ENCODE data around the gene STK17A. TPM values are rescaled to one million over a fixed set of nuclear protein-coding genes. Genes with fewer than 3 reads are reported as not detected.

STK17A gene
- total and polyA plus RNA-seq, 2 of the 8 experiments (the other 6 are each of a cell fraction or from before 2014, with no cell fraction given), result 2.2 to 12.2 TPM

DNA sequence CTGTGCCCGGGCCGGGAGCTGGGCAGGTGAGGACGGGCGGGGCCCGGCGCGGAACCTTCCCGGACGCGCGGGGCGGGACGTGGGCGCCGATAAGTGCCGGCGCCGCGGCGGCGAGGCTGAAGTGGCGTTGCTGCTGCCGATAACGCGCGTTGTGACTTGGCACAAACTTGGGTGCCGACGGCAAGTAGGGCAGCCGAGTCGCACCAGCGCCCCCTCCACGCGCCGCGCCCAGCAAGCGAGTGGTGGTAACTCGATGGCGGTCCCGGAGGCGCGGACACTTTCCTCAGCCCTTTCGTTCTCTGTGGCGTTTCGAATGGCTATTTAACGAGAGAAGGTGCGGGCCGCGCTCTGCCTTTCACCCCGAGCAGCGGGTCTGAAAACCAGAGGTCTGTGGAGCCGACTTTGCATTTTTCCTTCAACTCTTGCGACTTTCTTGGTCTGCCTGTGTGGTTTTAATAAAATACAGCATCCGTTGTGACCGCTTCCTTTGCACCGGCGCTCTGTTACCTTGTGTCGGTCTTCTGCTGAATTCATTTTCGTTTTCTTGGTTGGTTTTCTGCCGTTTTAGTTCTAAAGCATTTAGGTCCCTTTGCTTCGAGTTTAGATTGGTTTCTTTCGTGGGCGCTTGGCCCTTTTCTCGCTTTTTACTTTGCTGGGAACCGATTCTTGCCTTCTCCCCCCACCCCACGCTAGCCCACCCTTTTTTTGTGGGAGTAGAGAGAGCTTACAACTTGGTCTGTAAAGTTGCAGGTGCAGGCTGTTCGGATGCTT is 701 bp downstream of the STK17A start:
- Histone ChIP-seq H4K91ac (replicated peaks; ENCODE audit: insufficient read length, low read length) (no peak overlapping the region), H3K14ac (ENCODE audit: insufficient read length) (no peak overlapping the region), H3K79me1 (ENCODE audit: low read depth, low read length) (peaks cover 2% of the 10 kb centered on the region; the same call in 1 of the 2 replicates), H3K4me1 (replicated peaks in 1 of 4; ENCODE audit: control insufficient read depth in 3 of 4, insufficient read depth in 4 of 4, low read length in 3 of 4) (peaks cover 0 to 12% (median 7%) of the 10 kb centered on the region in 4 experiments; a peak in 6 of 7 replicates), H3K79me2 (ENCODE audit: control insufficient read depth in 1 of 2, insufficient read depth in 2 of 2, low read length in 2 of 2) (peaks cover 0 to 38% of the 10 kb centered on the region in 2 experiments; a peak in 2 of 4 replicates), H3K18ac (ENCODE audit: extremely low read depth, low read length) (no peak overlapping the region), H3K23ac (ENCODE audit: insufficient read length) (no peak overlapping the region), H3K23me2 (ENCODE audit: low read depth, low read length) (peaks cover 12% of the 10 kb centered on the region), H2BK120ac (replicated peaks; ENCODE audit: low read depth, low read length) (no peak overlapping the region), H2BK15ac (ENCODE audit: low read length) (no peak overlapping the region), H4K5ac (ENCODE audit: insufficient read length, low read depth, low read length) (no peak overlapping the region), H2BK5ac (ENCODE audit: low read depth, low read length) (no peak overlapping the region), H3K9me3 (ENCODE audit: insufficient read depth in 2 of 2, low read depth in 1 of 2, low read length in 1 of 2) (no peaks in the 10 kb centered on the region), H2AFZ (ENCODE audit: low read length) (no peak overlapping the region), H2AK5ac (ENCODE audit: low read depth, low read length) (no peak overlapping the region; the same call in 1 of the 2 replicates), H3K4me3 (ENCODE audit: extremely low read depth in 1 of 4, insufficient read depth in 2 of 4, low read depth in 3 of 4, low read length in 4 of 4) (peak overlapping the region; percentile 77 to 90 (median 84)), H3K4me2 (ENCODE audit: insufficient read depth in 1 of 2, low read depth in 2 of 2, low read length in 2 of 2) (peak overlapping the region; percentile 95 to 97), H3K27me3 (replicated peaks in 1 of 4; ENCODE audit: control insufficient read depth in 3 of 4, extremely low read depth in 1 of 4, insufficient read depth in 3 of 4, low read length in 3 of 4) (no peaks in the 10 kb centered on the region; a peak in 3 of 7 replicates), H3K9ac (replicated peaks in 1 of 4; ENCODE audit: extremely low read depth in 1 of 4, low read depth in 3 of 4, low read length in 3 of 4) (peak overlapping the region; percentile 61 to 77 (median 68)), H2BK12ac (ENCODE audit: low read depth, low read length) (peak overlapping the region; percentile 18; the same call in 1 of the 2 replicates), H4K20me1 (replicated peaks in 1 of 2; ENCODE audit: control insufficient read depth in 1 of 2, insufficient read depth in 2 of 2, low read length in 2 of 2) (peaks cover 6 to 9% of the 10 kb centered on the region in 2 experiments), H2BK20ac (ENCODE audit: low read length) (no peak overlapping the region), H4K8ac (ENCODE audit: extremely low read depth, insufficient read depth, low read length) (peak overlapping the region; percentile 60; the same call in 1 of the 2 replicates), H3K4ac (replicated peaks; ENCODE audit: insufficient read length, low read depth, low read length) (no peak overlapping the region), H3K56ac (replicated peaks; ENCODE audit: insufficient read length, low read depth, low read length) (no peak overlapping the region), H3K36me3 (ENCODE audit: control insufficient read depth in 2 of 4, insufficient read depth in 4 of 4, low read length in 3 of 4) (no peaks in the 10 kb centered on the region), H3K27ac (ENCODE audit: low read depth, low read length) (no peak overlapping the region)
- FAIRE-seq (no peak), DNase-seq (ENCODE audit: low read depth in 1 of 2, low spot score in 2 of 2) (peak in 1 of 2 experiments; percentile 69)
- ChIA-PET POLR2A (ENCODE audit: partially characterized antibody) (interaction anchor here (0.7 to 2.0 kb wide), 12 partner anchors 14 to 286 kb away, joined by 3 to 7 read pairs (median 4); partner anchors contain the start of genes COA1 and MRPS24), CTCF (ENCODE audit: partially characterized antibody) (interaction anchor here (0.6 to 3.2 kb wide), 40 partner anchors 7 to 265 kb away, joined by 3 to 46 read pairs (median 8); partner anchors contain the start of gene COA1)
- 1% methylated on average over 65 of the region's 66 CpGs; no CpG with 5 or more reads in 1 of the 2 experiments for WGBS, 2 experiments (ENCODE audit: extremely low coverage in 1 of 2, insufficient coverage in 1 of 2, insufficient read length in 1 of 2, insufficient replicate concordance in 2 of 2, low coverage in 1 of 2, low lambda C conversion rate in 2 of 2, missing lambda C conversion rate in 1 of 2)
- TF ChIP-seq BACH1 (IDR thresholded peaks at IDR 0.05; ENCODE audit: low read length) (peak; percentile 42), SP2 (IDR thresholded peaks at IDR 0.05; ENCODE audit: low read length) (no peak), JUN (IDR thresholded peaks at IDR 0.05; ENCODE audit: low read depth, low read length) (no peak), HDAC2 (IDR thresholded peaks at IDR 0.05; ENCODE audit: borderline replicate concordance in 1 of 2, low read depth in 2 of 2, low read length in 2 of 2) (peak in 1 of 2 experiments; percentile 57; a peak in 1 of 4 replicates), SIN3A (conservative IDR thresholded peaks at IDR 0.05 in 1 of 2, IDR thresholded peaks at IDR 0.05 in 1 of 2; ENCODE audit: low read depth in 1 of 2, low read length in 2 of 2) (no peak; a peak in 1 of 4 replicates), TEAD4 (IDR thresholded peaks at IDR 0.05; ENCODE audit: low read depth, low read length) (no peak), FOSL1 (IDR thresholded peaks at IDR 0.05; ENCODE audit: insufficient read depth, low read depth, low read length) (no peak), KDM5A (IDR thresholded peaks at IDR 0.05; ENCODE audit: low read length) (no peak), POLR2AphosphoS5 (IDR thresholded peaks at IDR 0.05; ENCODE audit: low read depth, low read length) (no peak)
- TF ChIP-seq, protein P1, sequence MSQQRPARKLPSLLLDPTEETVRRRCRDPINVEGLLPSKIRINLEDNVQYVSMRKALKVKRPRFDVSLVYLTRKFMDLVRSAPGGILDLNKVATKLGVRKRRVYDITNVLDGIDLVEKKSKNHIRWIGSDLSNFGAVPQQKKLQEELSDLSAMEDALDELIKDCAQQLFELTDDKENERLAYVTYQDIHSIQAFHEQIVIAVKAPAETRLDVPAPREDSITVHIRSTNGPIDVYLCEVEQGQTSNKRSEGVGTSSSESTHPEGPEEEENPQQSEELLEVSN (IDR thresholded peaks at IDR 0.05), result no peak
